GM19438 (cell line): ENCODE measurements around the gene CTSL.

Experiments used
- ATAC-seq: cut with Tn5 transposase; IDR thresholded peaks from one replicate; pipeline ENCODE4 v1.9.1; 2021; ENCODE audit warnings: low read depth; ENCODE audit not compliant: unreplicated experiment

CTSL gene

GRCh38 chr9:87699835-87700234, 26.1 kb upstream of the CTSL start:
- no peak for ATAC-seq

- ATAC-seq, result no peak
These were observed 24.4 kb upstream of the CTSL start for GRCh38 chr9:87701491-87701890.

- no peak for ATAC-seq
These were observed 23.9 kb upstream of the CTSL start for GRCh38 chr9:87701931-87702421.

- ATAC-seq, result no peak
These were observed 23.0 kb upstream of the CTSL start for GRCh38 chr9:87702921-87703320.

- ATAC-seq, result no peak
These were observed 22.2 kb upstream of the CTSL start for GRCh38 chr9:87703636-87704276.

GRCh38 chr9:87704342-87704741, 21.6 kb upstream of the CTSL start:
- no peak for ATAC-seq

GRCh38 chr9:87706066-87706739, 19.7 kb upstream of the CTSL start:
- no peak for ATAC-seq

- ATAC-seq, result no peak
These were observed 18.0 kb upstream of the CTSL start for GRCh38 chr9:87707805-87708506.

- ATAC-seq, result no peak
These were observed 17.4 kb upstream of the CTSL start for GRCh38 chr9:87708546-87708945.

GRCh38 chr9:87708986-87709728, 16.8 kb upstream of the CTSL start:
- ATAC-seq, result no peak

GRCh38 chr9:87710443-87710842, 15.5 kb upstream of the CTSL start:
- no peak for ATAC-seq

GRCh38 chr9:87711857-87712800, 13.8 kb upstream of the CTSL start:
- no peak for ATAC-seq

GRCh38 chr9:87712801-87713277, 13.1 kb upstream of the CTSL start:
- no peak for ATAC-seq

GRCh38 chr9:87713278-87713987, 12.5 kb upstream of the CTSL start:
- ATAC-seq, result no peak

GRCh38 chr9:87713988-87714330, 12.0 kb upstream of the CTSL start:
- ATAC-seq, result no peak

- no peak for ATAC-seq
These were observed 11.1 kb upstream of the CTSL start for GRCh38 chr9:87714819-87715218.

- no peak for ATAC-seq
These were observed 9.8 kb upstream of the CTSL start for GRCh38 chr9:87716141-87716540.

GRCh38 chr9:87717456-87717855, 8.5 kb upstream of the CTSL start:
- no peak for ATAC-seq

GRCh38 chr9:87718231-87718630, 7.7 kb upstream of the CTSL start:
- ATAC-seq, result no peak
